Right atrium auricular region (tissue), 2 donors: ENCODE measurements around the gene REEP6. TPM values are rescaled to one million over a fixed set of nuclear protein-coding genes. Genes with fewer than 3 reads are reported as not detected.

Source experiments
- DNase-seq: peaks from one replicate; pipeline ENCODE4 v3.0.0-alpha.2; 2019; ENCODE audit warnings: low spot score
- H3K27ac ChIP-seq, 2 donors: fragments of 200-600 bp; sonication (generic); 1 replicate in 1 of 2; 2 replicates in 1 of 2; pipeline ENCODE4 v1.5.1; 2016 to 2019
- H3K27me3 ChIP-seq, 2 donors: fragments of 200-600 bp; sonication (generic); one replicate each; pipeline versions ENCODE4 v1.5.1 to v1.6.0; 2017 to 2019
- H3K36me3 ChIP-seq: fragments of 200-600 bp; sonication (generic); one replicate; pipeline ENCODE4 v1.5.1; 2016
- H3K4me1 ChIP-seq, 2 donors: fragments of 200-600 bp; sonication (generic); one replicate each; pipeline versions ENCODE4 v1.5.1 to v1.6.0; 2017 to 2019
- H3K4me3 ChIP-seq, 2 donors: fragments of 200-600 bp; sonication (generic); 1 replicate in 1 of 2; 2 replicates in 1 of 2; pipeline ENCODE4 v1.5.1; 2017 to 2019; ENCODE audit warnings: mild to moderate bottlenecking in 1 of 2, moderate library complexity in 1 of 2
- H3K9me3 ChIP-seq, 2 donors: fragments of 200-600 bp; sonication (generic); one replicate each; pipeline ENCODE4 v1.5.1; 2019
- total RNA-seq, 2 donors: library from RNA; depleted of rRNA; stranded (reverse); fragments of >200 nt; gene quantifications; one replicate each; pipeline ENCODE4 v1.1.0, GENCODE V29; 2016
- TF ChIP-seq, protein P1 (sequence below), 2 donors: fragments of 200-600 bp; sonication (generic); IDR thresholded peaks; one replicate each; pipeline ENCODE4 v1.5.1; 2019; ENCODE audit warnings: antibody characterized with exemption in 2 of 2

REEP6 gene
- total RNA-seq, 2 donors from 2014 or later = 1.3 to 2.3 TPM

DNA sequence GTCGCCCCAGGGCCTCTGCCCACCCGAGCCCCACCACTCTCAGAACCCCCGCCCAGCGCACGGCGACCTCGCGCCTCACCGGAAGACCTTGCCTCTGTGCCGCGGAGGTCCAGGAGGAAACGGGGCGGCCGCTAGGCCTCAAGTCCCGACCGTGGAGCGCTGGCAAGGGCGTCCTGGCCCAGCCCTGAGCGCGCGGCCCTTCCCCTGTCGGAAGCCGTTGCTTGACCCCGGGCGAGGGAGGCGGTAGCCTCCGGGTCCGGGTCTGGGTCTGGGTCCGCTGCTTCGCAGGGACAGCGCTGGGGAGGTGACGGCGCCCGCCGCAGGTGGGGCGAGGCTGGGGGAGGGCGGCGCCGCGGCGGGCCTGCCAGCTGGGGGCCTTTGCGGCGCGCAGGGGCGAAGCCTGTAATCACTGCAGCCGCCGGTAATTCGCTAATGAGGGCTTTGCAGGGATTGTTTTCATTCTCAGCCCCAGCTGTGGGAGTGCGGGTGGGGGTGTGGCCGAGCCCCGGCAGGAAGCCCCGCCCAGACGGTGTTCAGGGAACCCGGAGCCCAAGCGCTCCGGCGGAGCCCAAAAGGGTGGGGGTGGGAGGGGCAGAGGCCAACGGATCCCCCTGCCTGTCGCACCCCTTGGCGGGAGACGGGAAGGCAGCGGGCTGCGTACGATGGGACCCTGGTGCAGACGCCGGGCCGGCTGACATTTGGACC lies 20.5 kb upstream of the REEP6 start:
- Histone ChIP-seq H3K36me3 (no peaks in the 10 kb centered on the region), H3K27me3 (peaks cover 28 to 56% of the 10 kb centered on the region in 2 donors), H3K27ac (no peak overlapping the region), H3K9me3 (no peaks in the 10 kb centered on the region), H3K4me3 (peak overlapping the region; percentile 26 to 56), H3K4me1 (peaks cover 0 to 75% of the 10 kb centered on the region in 2 donors)
- no peak for DNase-seq
- TF ChIP-seq, protein P1, sequence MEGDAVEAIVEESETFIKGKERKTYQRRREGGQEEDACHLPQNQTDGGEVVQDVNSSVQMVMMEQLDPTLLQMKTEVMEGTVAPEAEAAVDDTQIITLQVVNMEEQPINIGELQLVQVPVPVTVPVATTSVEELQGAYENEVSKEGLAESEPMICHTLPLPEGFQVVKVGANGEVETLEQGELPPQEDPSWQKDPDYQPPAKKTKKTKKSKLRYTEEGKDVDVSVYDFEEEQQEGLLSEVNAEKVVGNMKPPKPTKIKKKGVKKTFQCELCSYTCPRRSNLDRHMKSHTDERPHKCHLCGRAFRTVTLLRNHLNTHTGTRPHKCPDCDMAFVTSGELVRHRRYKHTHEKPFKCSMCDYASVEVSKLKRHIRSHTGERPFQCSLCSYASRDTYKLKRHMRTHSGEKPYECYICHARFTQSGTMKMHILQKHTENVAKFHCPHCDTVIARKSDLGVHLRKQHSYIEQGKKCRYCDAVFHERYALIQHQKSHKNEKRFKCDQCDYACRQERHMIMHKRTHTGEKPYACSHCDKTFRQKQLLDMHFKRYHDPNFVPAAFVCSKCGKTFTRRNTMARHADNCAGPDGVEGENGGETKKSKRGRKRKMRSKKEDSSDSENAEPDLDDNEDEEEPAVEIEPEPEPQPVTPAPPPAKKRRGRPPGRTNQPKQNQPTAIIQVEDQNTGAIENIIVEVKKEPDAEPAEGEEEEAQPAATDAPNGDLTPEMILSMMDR (IDR thresholded peaks at IDR 0.05) = no peak

DNA sequence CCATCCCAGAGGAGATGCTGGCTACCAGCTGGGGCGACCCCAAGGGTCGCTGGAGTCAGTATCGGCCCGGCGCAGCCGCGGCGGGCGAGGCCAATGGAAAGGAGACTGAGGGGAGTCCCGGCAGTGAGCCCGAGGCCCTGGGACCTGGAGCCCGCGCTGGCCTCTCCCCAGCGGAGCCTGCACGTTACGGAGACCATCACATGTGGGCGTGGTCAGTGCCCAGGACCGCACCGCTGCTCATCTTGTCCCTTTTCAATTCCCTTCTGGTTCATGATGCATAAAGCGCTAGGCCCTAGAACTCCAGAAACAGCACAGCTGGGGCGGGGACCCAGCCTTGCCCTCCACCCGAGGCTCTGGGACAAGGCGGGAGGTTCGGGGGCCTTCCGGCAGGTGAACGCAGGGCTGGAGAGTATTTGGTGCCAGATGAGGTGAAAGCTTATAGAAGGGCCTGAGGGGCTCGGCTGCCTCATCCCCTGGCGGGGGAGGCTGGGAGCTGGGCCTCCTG lies 19.9 kb upstream of the REEP6 start:
- no peaks in the 10 kb centered on the region for H3K9me3 ChIP-seq
- H3K36me3 ChIP-seq = no peaks in the 10 kb centered on the region
- peaks cover 0 to 69% of the 10 kb centered on the region in 2 donors for H3K4me1 ChIP-seq
- H3K27ac ChIP-seq = no peak overlapping the region
- DNase-seq = no peak
- peaks cover 28 to 52% of the 10 kb centered on the region in 2 donors for H3K27me3 ChIP-seq
- TF ChIP-seq, protein P1 (IDR thresholded peaks at IDR 0.05) = no peak
- H3K4me3 ChIP-seq = peak overlapping the region; percentile 26 to 56

DNA sequence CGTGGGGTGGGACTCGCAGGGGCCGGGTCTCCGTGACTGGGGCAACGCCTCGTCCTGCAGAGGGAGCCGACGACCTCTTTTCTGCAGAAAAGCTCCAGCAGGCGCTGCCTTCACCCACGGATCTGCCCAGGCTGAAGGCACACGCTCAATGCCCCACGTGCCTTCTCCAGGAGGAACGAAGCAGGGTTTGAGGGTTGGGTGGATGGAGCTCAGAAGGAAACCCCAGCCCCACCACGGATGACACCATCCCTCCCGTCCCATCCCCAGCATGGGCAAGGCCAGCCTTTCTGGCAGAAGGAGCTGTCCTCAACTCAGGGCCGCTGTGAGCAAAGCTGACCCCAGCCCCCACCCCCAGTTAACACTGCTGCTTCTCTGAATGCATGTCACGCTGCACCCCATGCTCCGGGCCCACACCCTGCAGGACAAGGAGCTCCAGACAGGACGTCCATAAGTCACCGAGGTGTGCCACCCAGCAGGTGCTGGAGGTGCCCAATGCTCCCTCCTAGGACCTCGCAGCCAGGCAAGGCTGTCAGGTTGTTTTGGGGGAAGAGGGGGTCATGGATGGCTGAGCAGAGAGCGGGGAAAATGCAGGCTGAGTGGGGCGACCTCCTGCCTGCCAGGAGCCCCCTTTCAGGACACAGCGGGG lies 19.3 kb upstream of the REEP6 start:
- H3K9me3 ChIP-seq = no peaks in the 10 kb centered on the region
- peaks cover 23 to 48% of the 10 kb centered on the region in 2 donors for H3K27me3 ChIP-seq
- no peaks in the 10 kb centered on the region for H3K36me3 ChIP-seq
- peaks cover 0 to 63% of the 10 kb centered on the region in 2 donors for H3K4me1 ChIP-seq
- H3K4me3 ChIP-seq = peak overlapping the region in 1 of 2 donors; percentile 56
- no peak for DNase-seq
- TF ChIP-seq, protein P1 (IDR thresholded peaks at IDR 0.05) = peak in 1 of 2 donors; percentile 17
- H3K27ac ChIP-seq = no peak overlapping the region

DNA sequence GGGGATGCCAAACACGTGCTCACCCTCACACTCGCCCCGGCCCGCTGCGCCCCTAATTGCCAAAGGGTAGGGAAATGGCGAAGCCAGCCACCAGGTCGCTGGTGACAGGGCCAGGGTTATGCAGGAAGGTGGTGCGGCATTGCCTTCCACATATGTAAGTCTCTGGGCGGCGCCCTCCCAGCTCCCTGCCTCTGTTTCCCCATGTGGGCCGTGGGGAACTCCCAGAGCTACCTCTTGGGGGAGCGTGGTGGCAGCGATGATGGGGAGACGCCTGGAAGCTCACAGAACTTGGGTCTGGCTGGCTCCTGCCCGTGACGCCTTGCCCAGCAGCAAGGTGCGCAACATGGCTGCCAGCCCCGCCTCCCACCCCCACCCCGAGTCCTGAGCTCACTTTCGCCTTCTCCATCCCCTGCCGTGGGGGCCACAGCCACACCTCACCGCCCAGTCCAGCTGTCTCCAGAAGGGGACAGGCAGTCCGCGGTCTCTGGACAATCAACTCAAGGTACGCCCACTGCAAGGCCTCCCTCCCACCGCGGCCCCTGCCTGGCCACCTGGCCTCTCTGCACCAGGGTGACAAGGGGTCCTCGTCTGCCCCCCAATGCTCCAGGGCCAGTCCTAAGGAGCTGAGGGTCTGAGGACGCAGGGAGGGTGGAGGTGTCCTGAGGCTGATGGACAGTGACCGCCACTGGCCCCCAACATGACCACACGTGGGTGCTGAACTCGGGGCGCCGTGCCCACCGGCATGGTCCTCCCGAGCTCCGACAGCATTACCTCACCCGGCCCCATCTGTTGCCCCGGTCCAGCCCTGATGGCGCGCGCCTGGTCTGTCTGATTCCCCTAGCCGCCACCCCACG lies 18.5 kb upstream of the REEP6 start:
- DNase-seq = no peak
- H3K27me3 ChIP-seq = peaks cover 22 to 40% of the 10 kb centered on the region in 2 donors
- TF ChIP-seq, protein P1 (IDR thresholded peaks at IDR 0.05) = no peak
- no peaks in the 10 kb centered on the region for H3K36me3 ChIP-seq
- H3K4me3 ChIP-seq = no peak overlapping the region
- H3K27ac ChIP-seq = no peak overlapping the region
- H3K9me3 ChIP-seq = no peaks in the 10 kb centered on the region
- peaks cover 0 to 57% of the 10 kb centered on the region in 2 donors for H3K4me1 ChIP-seq

DNA sequence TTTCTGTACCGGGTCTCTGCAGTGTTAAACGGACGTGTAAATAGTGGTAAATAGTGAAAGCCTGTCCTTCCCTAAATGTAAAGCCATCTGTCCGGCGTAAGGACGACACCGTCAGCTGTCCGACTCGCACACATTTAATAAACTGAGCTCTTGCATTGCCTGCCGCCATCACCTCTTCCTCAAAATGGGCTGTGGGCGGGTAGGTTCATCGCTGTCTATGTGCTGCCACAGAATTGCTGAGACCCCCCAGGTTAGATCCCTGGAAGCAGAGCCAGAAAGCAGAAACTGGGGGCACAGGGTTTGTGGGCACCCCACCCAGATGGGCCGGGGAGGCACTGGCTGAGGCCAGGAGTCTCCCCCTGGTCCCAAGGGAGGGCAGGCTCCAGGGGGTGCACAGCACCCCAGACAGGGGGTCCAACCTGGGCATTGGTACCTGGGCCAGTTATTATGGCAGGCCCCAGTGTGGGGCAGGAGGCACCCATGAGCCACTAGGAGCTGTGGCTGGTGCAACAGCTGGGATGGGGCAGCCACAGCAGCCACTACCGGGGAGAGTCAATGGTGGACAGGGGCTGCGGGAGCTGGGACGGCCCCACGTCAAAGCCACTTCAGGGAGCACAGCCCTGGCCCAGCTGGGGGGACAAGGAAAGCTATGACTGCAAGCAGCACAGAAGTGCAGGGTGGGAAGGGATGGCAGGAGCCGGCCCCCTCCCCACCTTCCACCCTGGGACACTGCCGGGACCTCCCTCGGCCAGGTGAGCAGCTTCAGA lies 17.7 kb upstream of the REEP6 start:
- Histone ChIP-seq H3K27me3 (peaks cover 16 to 32% of the 10 kb centered on the region in 2 donors), H3K36me3 (no peaks in the 10 kb centered on the region), H3K4me3 (no peak overlapping the region), H3K4me1 (peaks cover 2 to 57% of the 10 kb centered on the region in 2 donors), H3K9me3 (no peaks in the 10 kb centered on the region), H3K27ac (no peak overlapping the region)
- DNase-seq = no peak
- TF ChIP-seq, protein P1 (IDR thresholded peaks at IDR 0.05) = no peak
